ENCODE data around the gene CXorf58.

DNA sequence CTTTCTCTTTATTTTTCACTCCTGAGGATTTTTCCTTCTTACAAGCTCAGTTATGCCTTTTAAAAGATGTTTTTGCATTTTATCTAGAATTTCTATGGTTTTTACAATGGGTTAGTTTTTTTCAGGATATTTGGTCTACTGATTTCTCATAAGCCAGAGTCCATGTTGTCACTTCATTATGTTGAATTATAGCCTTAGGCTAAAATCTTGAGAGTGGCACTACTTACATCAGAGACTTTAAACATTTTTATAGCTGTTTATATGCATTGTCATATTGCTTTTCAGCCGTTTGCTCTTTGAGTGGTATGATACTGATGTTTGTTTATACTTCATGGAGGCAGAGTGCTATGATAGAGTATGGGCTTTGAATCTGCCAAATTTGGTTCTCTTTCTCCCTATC lies 36.4 kb downstream of the CXorf58 start:
- TF ChIP-seq, protein P1, sequence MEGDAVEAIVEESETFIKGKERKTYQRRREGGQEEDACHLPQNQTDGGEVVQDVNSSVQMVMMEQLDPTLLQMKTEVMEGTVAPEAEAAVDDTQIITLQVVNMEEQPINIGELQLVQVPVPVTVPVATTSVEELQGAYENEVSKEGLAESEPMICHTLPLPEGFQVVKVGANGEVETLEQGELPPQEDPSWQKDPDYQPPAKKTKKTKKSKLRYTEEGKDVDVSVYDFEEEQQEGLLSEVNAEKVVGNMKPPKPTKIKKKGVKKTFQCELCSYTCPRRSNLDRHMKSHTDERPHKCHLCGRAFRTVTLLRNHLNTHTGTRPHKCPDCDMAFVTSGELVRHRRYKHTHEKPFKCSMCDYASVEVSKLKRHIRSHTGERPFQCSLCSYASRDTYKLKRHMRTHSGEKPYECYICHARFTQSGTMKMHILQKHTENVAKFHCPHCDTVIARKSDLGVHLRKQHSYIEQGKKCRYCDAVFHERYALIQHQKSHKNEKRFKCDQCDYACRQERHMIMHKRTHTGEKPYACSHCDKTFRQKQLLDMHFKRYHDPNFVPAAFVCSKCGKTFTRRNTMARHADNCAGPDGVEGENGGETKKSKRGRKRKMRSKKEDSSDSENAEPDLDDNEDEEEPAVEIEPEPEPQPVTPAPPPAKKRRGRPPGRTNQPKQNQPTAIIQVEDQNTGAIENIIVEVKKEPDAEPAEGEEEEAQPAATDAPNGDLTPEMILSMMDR (conservative IDR thresholded peaks at IDR 0.05 in 1 of 2, IDR thresholded peaks at IDR 0.05 in 1 of 2; ENCODE audit: low read depth in 1 of 2, low read length in 2 of 2), result no peak
- no peak for TF ChIP-seq EZH2 (IDR thresholded peaks at IDR 0.05; ENCODE audit: low read length, missing control alignments)

All from fibroblast of lung (primary cell).